ENCODE measurements around the gene MEGF10.

GRCh38 chr5:127385936-127386335, 95.3 kb downstream of the MEGF10 start:
- TF ChIP-seq RCOR1 (conservative IDR thresholded peaks at IDR 0.05; ENCODE audit: low read depth, low read length) (no peak), PML (IDR thresholded peaks at IDR 0.05; ENCODE audit: low read length) (no peak), ZBTB33 (IDR thresholded peaks at IDR 0.05) (no peak), REST (IDR thresholded peaks at IDR 0.05; ENCODE audit: low read depth, low read length) (no peak), HDAC2 (IDR thresholded peaks at IDR 0.05) (no peak)
- TF ChIP-seq, protein P1, sequence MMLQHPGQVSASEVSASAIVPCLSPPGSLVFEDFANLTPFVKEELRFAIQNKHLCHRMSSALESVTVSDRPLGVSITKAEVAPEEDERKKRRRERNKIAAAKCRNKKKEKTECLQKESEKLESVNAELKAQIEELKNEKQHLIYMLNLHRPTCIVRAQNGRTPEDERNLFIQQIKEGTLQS (IDR thresholded peaks at IDR 0.05; ENCODE audit: borderline replicate concordance, extremely low read depth, low read depth, low read length), result no peak
- TF ChIP-seq, protein P2, sequence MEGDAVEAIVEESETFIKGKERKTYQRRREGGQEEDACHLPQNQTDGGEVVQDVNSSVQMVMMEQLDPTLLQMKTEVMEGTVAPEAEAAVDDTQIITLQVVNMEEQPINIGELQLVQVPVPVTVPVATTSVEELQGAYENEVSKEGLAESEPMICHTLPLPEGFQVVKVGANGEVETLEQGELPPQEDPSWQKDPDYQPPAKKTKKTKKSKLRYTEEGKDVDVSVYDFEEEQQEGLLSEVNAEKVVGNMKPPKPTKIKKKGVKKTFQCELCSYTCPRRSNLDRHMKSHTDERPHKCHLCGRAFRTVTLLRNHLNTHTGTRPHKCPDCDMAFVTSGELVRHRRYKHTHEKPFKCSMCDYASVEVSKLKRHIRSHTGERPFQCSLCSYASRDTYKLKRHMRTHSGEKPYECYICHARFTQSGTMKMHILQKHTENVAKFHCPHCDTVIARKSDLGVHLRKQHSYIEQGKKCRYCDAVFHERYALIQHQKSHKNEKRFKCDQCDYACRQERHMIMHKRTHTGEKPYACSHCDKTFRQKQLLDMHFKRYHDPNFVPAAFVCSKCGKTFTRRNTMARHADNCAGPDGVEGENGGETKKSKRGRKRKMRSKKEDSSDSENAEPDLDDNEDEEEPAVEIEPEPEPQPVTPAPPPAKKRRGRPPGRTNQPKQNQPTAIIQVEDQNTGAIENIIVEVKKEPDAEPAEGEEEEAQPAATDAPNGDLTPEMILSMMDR (IDR thresholded peaks at IDR 0.05 in 2 of 3, conservative IDR thresholded peaks at IDR 0.05 in 1 of 3; ENCODE audit: control insufficient read depth in 2 of 3, extremely low read depth in 1 of 3, insufficient read depth in 1 of 3, low read depth in 3 of 3, low read length in 3 of 3), result no peak
